Tibial nerve (tissue), 4 donors: ENCODE results near the gene NEGR1. TPM values are rescaled to one million over a fixed set of nuclear protein-coding genes. Genes with fewer than 3 reads are reported as not detected.
A peak's percentile ranks its signal among the peaks of the same experiment; 100 is the strongest.
"Not testable (repeated sequence)": the region's sequence is repeated elsewhere in the genome, so short reads cannot be mapped to it uniquely, and the experiment has no call there.

ENCODE experiments used
- DNase-seq, 2 donors: peaks; one replicate each; pipeline ENCODE4 v3.0.0-alpha.2; 2019; ENCODE audit warnings: low spot score in 2 of 2
- H3K27ac ChIP-seq, 4 donors: fragments of 200-600 bp; sonication (generic) in 3 of 4; one replicate each; pipeline ENCODE4 v1.5.1; 2017 to 2019; ENCODE audit warnings: mild to moderate bottlenecking in 1 of 4
- H3K27me3 ChIP-seq, 2 donors: fragments of 200-600 bp; sonication (generic) in 1 of 2; one replicate each; pipeline versions ENCODE4 v1.5.1 to v1.6.0; 2017 to 2019
- H3K36me3 ChIP-seq, 3 donors: fragments of 200-600 bp; sonication (generic); one replicate each; pipeline ENCODE4 v1.5.1; 2018 to 2019
- H3K4me1 ChIP-seq, 4 donors: fragments of 200-600 bp; sonication (generic) in 3 of 4; one replicate each; pipeline ENCODE4 v1.5.1; 2017 to 2019
- H3K4me3 ChIP-seq, 4 donors: fragments of 200-600 bp; sonication (generic) in 3 of 4; one replicate each; pipeline ENCODE4 v1.5.1; 2017 to 2019; ENCODE audit warnings: mild to moderate bottlenecking in 1 of 4, moderate library complexity in 1 of 4
- H3K9me3 ChIP-seq, 4 donors: fragments of 200-600 bp; sonication (generic) in 3 of 4; one replicate each; pipeline ENCODE4 v1.5.1; 2017 to 2019
- CTCF ChIP-seq, 5 experiments: fragments of 200-600 bp in 3 of 5; fragments of 450-650 bp in 2 of 5; sonication (generic) in 3 of 5; IDR thresholded peaks; one replicate each; pipeline ENCODE4 v1.5.1; 2016 to 2019; ENCODE audit warnings: antibody characterized with exemption in 5 of 5, mild to moderate bottlenecking in 3 of 5, moderate library complexity in 2 of 5
- EP300 ChIP-seq, 2 donors: sonication (generic); formaldehyde crosslinking; IDR thresholded peaks; one replicate each; pipeline ENCODE4 v1.6.1; 2017; ENCODE audit warnings: antibody characterized with exemption in 2 of 2, mild to moderate bottlenecking in 1 of 2
- POLR2A ChIP-seq, 2 donors: fragments of 450-650 bp; IDR thresholded peaks; one replicate each; pipeline ENCODE4 v1.6.1; 2017; ENCODE audit warnings: antibody characterized with exemption in 2 of 2, mild to moderate bottlenecking in 2 of 2, moderate library complexity in 2 of 2
- WGBS, 2 donors: methylation state at CpG; one replicate each; pipeline ENCODE4 v1.1.5; 2018; 5-methylcytosine and 5-hydroxymethylcytosine counted together
- total RNA-seq, 4 donors: library from RNA; depleted of rRNA; stranded (reverse); fragments of >200 nt; gene quantifications; one replicate each; pipeline ENCODE4 v1.1.0, GENCODE V29; 2016

NEGR1 gene
- total RNA-seq, 4 donors from 2014 or later, result 46.0 to 58.2 (median 52.4) TPM

- no peaks in the 10 kb centered on the region for H3K27me3 ChIP-seq
- H3K4me3 ChIP-seq, result no peak overlapping the region
- 46 to 60% methylated on average over 1 of the region's 1 CpG for WGBS, 2 donors
These were observed 367.7 kb downstream of the NEGR1 start for GRCh38 chr1:71914626-71915025.

GRCh38 chr1:71908871-71909390, 373.4 kb downstream of the NEGR1 start:
- 26% methylated on average over 1 of the region's 1 CpG for WGBS, 2 donors
- DNase-seq, result no peak
- Histone ChIP-seq H3K4me1 (peaks cover 0 to 6% (median 0%) of the 10 kb centered on the region in 4 donors), H3K4me3 (no peak overlapping the region), H3K27ac (peak overlapping the region in 2 of 4 donors; percentile 5 to 52), H3K9me3 (no peaks in the 10 kb centered on the region), H3K36me3 (no peaks in the 10 kb centered on the region), H3K27me3 (no peaks in the 10 kb centered on the region)
- TF ChIP-seq POLR2A (IDR thresholded peaks at IDR 0.05) (no peak), EP300 (IDR thresholded peaks at IDR 0.05) (no peak), CTCF (IDR thresholded peaks at IDR 0.05) (no peak)

More at GRCh38 chr1:71914626-71915025, 367.7 kb downstream of the NEGR1 start:
- Histone ChIP-seq H3K4me1 (no peaks in the 10 kb centered on the region), H3K27ac (no peak overlapping the region), H3K9me3 (no peaks in the 10 kb centered on the region), H3K36me3 (no peaks in the 10 kb centered on the region)
- no peak for DNase-seq
- TF ChIP-seq EP300 (IDR thresholded peaks at IDR 0.05) (no peak), CTCF (IDR thresholded peaks at IDR 0.05) (no peak), POLR2A (IDR thresholded peaks at IDR 0.05) (no peak)

- no peak for DNase-seq
- Histone ChIP-seq H3K27ac (peak overlapping the region in 2 of 4 donors; percentile 5 to 52), H3K9me3 (no peaks in the 10 kb centered on the region), H3K4me3 (no peak overlapping the region), H3K36me3 (no peaks in the 10 kb centered on the region), H3K27me3 (no peaks in the 10 kb centered on the region), H3K4me1 (peaks cover 0 to 6% (median 0%) of the 10 kb centered on the region in 4 donors)
- TF ChIP-seq EP300 (IDR thresholded peaks at IDR 0.05) (peak in 1 of 2 donors; percentile 13), CTCF (IDR thresholded peaks at IDR 0.05) (no peak)
- WGBS, 2 donors, result 15 to 19% methylated on average over 1 of the region's 1 CpG
These were observed 374.0 kb downstream of the NEGR1 start for GRCh38 chr1:71908303-71908702.

GRCh38 chr1:71899881-71900280, 382.5 kb downstream of the NEGR1 start:
- no peaks in the 10 kb centered on the region for H3K9me3 ChIP-seq
- no peaks in the 10 kb centered on the region for H3K36me3 ChIP-seq
- H3K27ac ChIP-seq, result no peak overlapping the region
- H3K4me3 ChIP-seq, result no peak overlapping the region
- no peak for DNase-seq
- no peaks in the 10 kb centered on the region for H3K27me3 ChIP-seq
- 42 to 43% methylated on average over 2 of the region's 2 CpGs for WGBS, 2 donors
- TF ChIP-seq CTCF (IDR thresholded peaks at IDR 0.05) (no peak), POLR2A (IDR thresholded peaks at IDR 0.05) (no peak), EP300 (IDR thresholded peaks at IDR 0.05) (no peak)
- peaks cover 0 to 6% (median 0%) of the 10 kb centered on the region in 4 donors for H3K4me1 ChIP-seq

- H3K9me3 ChIP-seq, DNase-seq, H3K4me3 ChIP-seq, H3K27ac ChIP-seq, H3K27me3 ChIP-seq, H3K36me3 ChIP-seq, H3K4me1 ChIP-seq: not testable (repeated sequence)
- WGBS, 2 donors, result 96 to 97% methylated on average over 23 of the region's 23 CpGs
These were observed 394.2 kb downstream of the NEGR1 start for GRCh38 chr1:71888166-71888565.

- no peak for TF ChIP-seq CTCF (IDR thresholded peaks at IDR 0.05)
- TF ChIP-seq EP300 (IDR thresholded peaks at IDR 0.05), result no peak
- no peak for TF ChIP-seq POLR2A (IDR thresholded peaks at IDR 0.05)
- Histone ChIP-seq H3K4me3 (no peak overlapping the region), H3K27me3 (no peaks in the 10 kb centered on the region), H3K4me1 (peaks cover 0 to 14% (median 0%) of the 10 kb centered on the region in 4 donors), H3K9me3 (no peaks in the 10 kb centered on the region), H3K27ac (no peak overlapping the region), H3K36me3 (no peaks in the 10 kb centered on the region)
- 73% methylated on average over 2 of the region's 2 CpGs for WGBS, 2 donors
- no peak for DNase-seq
These were observed 397.2 kb downstream of the NEGR1 start for GRCh38 chr1:71885171-71885570.
